ENCODE measurements around the gene NTNG1.

GRCh38 chr1:107432108-107432507, 291.3 kb downstream of the NTNG1 start:
- TF ChIP-seq CTCF (IDR thresholded peaks at IDR 0.05; ENCODE audit: insufficient read depth, low read depth, low read length) (no peak), EZH2 (IDR thresholded peaks at IDR 0.05; ENCODE audit: insufficient read depth, low read length) (no peak)
